Spleen (tissue), 11 donors: Measurements from ENCODE around the gene SLC17A5. TPM values are rescaled to one million over a fixed set of nuclear protein-coding genes. Genes with fewer than 3 reads are reported as not detected.
A peak's percentile ranks its signal among the peaks of the same experiment; 100 is the strongest.
"Not testable (repeated sequence)": the region's sequence is repeated elsewhere in the genome, so short reads cannot be mapped to it uniquely, and the experiment has no call there.

ENCODE experiments used
- DNase-seq: peaks from one replicate; pipeline ENCODE4 v3.0.0-alpha.2; 2020
- H3K27ac ChIP-seq, 8 donors: fragments of 200-600 bp; sonication (generic) in 7 of 8; 1 replicate in 4 of 8; 2 replicates in 4 of 8; pipeline versions ENCODE4 v1.5.0 to v1.8.0; 2016 to 2021; ENCODE audit warnings: inconsistent platforms in 4 of 8, mild to moderate bottlenecking in 4 of 8, moderate library complexity in 1 of 8
- H3K27me3 ChIP-seq, 7 donors: fragments of 200-600 bp; sonication (generic) in 6 of 7; replicated peaks in 1 of 7; 1 replicate in 4 of 7; 2 replicates in 3 of 7; pipeline versions ENCODE4 v1.5.0 to v1.8.0; 2016 to 2021; ENCODE audit warnings: inconsistent platforms in 3 of 7, mild to moderate bottlenecking in 1 of 7
- H3K36me3 ChIP-seq, 6 donors: fragments of 200-600 bp; sonication (generic) in 5 of 6; 1 replicate in 4 of 6; 2 replicates in 2 of 6; pipeline versions ENCODE4 v1.5.0 to v1.8.0; 2016 to 2021; ENCODE audit warnings: inconsistent platforms in 2 of 6
- H3K4me1 ChIP-seq, 6 donors: fragments of 200-600 bp; sonication (generic) in 5 of 6; 1 replicate in 3 of 6; 2 replicates in 3 of 6; pipeline versions ENCODE4 v1.5.0 to v1.8.0; 2016 to 2021; ENCODE audit warnings: inconsistent platforms in 3 of 6
- H3K4me3 ChIP-seq, 8 donors: fragments of 200-600 bp; sonication (generic) in 7 of 8; 1 replicate in 4 of 8; 2 replicates in 4 of 8; pipeline versions ENCODE4 v1.5.0 to v1.8.0; 2016 to 2021; ENCODE audit warnings: inconsistent platforms in 4 of 8, mild to moderate bottlenecking in 4 of 8, moderate library complexity in 2 of 8
- H3K9me3 ChIP-seq, 8 donors: fragments of 200-600 bp; sonication (generic) in 7 of 8; 1 replicate in 4 of 8; 2 replicates in 4 of 8; pipeline versions ENCODE4 v1.5.0 to v1.8.0; 2016 to 2021; ENCODE audit warnings: inconsistent platforms in 4 of 8
- CTCF ChIP-seq, 11 experiments: fragments of 200-600 bp in 7 of 11; fragments of 450-650 bp in 4 of 11; sonication (generic) in 4 of 11; IDR thresholded peaks in 8 of 11; conservative IDR thresholded peaks in 3 of 11; 1 replicate in 7 of 11; 2 replicates in 4 of 11; pipeline versions ENCODE4 v1.4.0 to v1.8.0; 2016 to 2021; ENCODE audit warnings: antibody characterized with exemption in 11 of 11, inconsistent platforms in 4 of 11, mild to moderate bottlenecking in 1 of 11
- POLR2A ChIP-seq, 3 donors: fragments of 450-650 bp; IDR thresholded peaks; one replicate each; pipeline ENCODE4 v1.5.1; 2017; ENCODE audit warnings: antibody characterized with exemption in 3 of 3, mild to moderate bottlenecking in 1 of 3
- POLR2AphosphoS5 ChIP-seq, 3 donors: sonication (generic); formaldehyde crosslinking; IDR thresholded peaks; one replicate each; pipeline ENCODE4 v1.5.1; 2017; ENCODE audit warnings: antibody characterized with exemption in 3 of 3
- WGBS, 5 donors: extraction: QIAGEN DNeasy Blood & Tissue Kit in 3 of 5; methylation state at CpG; one replicate each; pipeline versions ENCODE4 v1.1.5 to v1.1.7; 2013 to 2018; 5-methylcytosine and 5-hydroxymethylcytosine counted together
- intact Hi-C: fragments of 100-400 bp; cut with DNase I; formaldehyde crosslinking; loops from one replicate; pipeline ENCODE4 v1.15.0; 2023; ENCODE audit warnings: low total_unique reads
- polyA plus RNA-seq, 3 donors: library from polyadenylated mRNA; stranded (reverse); fragments of 200-250 nt; gene quantifications; one replicate each; pipeline ENCODE4 v1.2.1, GENCODE V29; 2013
- total RNA-seq, 7 donors: library from RNA; depleted of rRNA in 3 of 7; stranded (reverse); fragments of >200 nt in 3 of 7; fragmentation: NEBNext Ultra II Directional in 4 of 7; extraction: Animal tissue kit (Norgen Biotek cat#: 25700) in 4 of 7; gene quantifications; one replicate each; pipeline versions ENCODE4 v1.1.0 to v1.2.1, GENCODE V29; 2016 to 2021
- donor health status: healthy with polysubstance abuse.
- donor health status: DM: no; HTN: no; CAD: no; lungs with moderate emphysema.
- donor health status: DM: no; HTN: no; CAD: no.
- donor health status: Bipolar disorder and iron deficiency.
- donor health status: healthy.
- donor health status: DM: no; HTN: no; CAD: no.
- donor health status: DM: yes; HTN: yes; CAD: no.

SLC17A5 gene
- total and polyA plus RNA-seq, 10 donors, result 1.1 to 22.8 (median 11.9) TPM

DNA sequence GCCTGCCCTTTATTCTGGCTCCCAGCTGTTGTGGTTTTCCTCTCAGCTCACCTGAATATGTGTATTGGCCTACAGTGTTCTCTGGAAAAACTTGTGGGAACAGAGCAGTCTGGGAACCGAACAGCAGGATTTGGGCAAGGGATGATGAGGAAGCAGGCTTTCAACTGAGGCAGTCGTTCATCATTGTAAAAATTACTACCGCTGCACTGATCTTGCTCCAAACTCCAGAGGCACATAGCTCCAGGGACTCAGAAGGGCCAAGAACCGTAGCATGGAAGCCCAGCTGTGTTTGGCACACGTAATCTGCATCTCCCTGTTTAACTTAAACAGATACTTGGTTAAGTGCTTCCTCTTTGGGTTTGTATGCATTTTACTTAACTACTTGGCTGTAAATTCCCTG, 84.7 kb downstream of the SLC17A5 start:
- Histone ChIP-seq H3K4me3 (no peak overlapping the region), H3K36me3 (no peaks in the 10 kb centered on the region), H3K27me3 (no peaks in the 10 kb centered on the region), H3K4me1 (peaks cover 0 to 14% (median 0%) of the 10 kb centered on the region in 6 donors), H3K27ac (no peak overlapping the region), H3K9me3 (no peaks in the 10 kb centered on the region)
- no peak for DNase-seq
- TF ChIP-seq POLR2AphosphoS5 (IDR thresholded peaks at IDR 0.05) (no peak), POLR2A (IDR thresholded peaks at IDR 0.05) (no peak), CTCF (IDR thresholded peaks at IDR 0.05 in 8 of 11, conservative IDR thresholded peaks at IDR 0.05 in 3 of 11) (no peak)
- 78 to 90% (median 83%) methylated on average over 5 of the region's 5 CpGs for WGBS, 5 donors
- intact Hi-C loops, result no loop called here

DNA sequence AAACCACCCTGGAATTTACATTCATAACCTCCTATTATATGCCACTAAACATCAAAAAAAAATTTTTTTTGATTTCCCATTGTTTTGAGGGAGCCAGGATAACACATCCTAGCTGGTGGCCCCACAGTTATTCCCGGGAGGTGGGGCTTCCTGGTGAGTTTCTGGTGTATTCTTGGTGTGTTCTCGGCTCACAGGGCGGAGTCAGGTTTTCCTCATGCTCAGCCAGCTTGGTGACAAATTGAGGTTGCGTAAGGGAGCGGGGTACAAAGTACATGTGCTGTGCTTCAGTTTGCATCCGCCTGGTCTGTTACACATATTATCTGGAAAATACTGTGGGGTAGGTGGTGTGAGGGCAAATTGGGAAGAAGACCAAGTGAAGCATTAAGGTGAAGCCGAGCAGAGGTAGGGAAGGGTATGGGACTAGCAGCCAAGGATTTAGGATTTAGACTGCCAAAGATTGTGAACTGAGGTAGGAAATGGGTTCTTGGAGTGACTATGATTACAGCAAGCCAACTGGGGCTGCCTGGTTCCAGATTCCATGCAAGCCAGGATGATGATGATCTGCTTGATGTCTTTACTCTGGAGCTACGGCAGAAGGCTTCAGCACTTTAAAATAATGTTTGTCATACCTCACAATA, 86.7 kb downstream of the SLC17A5 start:
- no peak for DNase-seq
- 66 to 89% (median 77%) methylated on average over 8 of the region's 8 CpGs for WGBS, 5 donors
- H3K27ac ChIP-seq, result peak overlapping the region in 3 of 8 donors; percentile 23 to 57 (median 35)
- intact Hi-C loops, result no loop called here
- no peaks in the 10 kb centered on the region for H3K36me3 ChIP-seq
- H3K4me1 ChIP-seq, result peaks cover 0 to 14% (median 0%) of the 10 kb centered on the region in 6 donors
- H3K27me3 ChIP-seq, result no peaks in the 10 kb centered on the region
- no peaks in the 10 kb centered on the region for H3K9me3 ChIP-seq
- no peak overlapping the region for H3K4me3 ChIP-seq
- TF ChIP-seq POLR2AphosphoS5 (IDR thresholded peaks at IDR 0.05), result no peak
- no peak for TF ChIP-seq POLR2A (IDR thresholded peaks at IDR 0.05)
- no peak for TF ChIP-seq CTCF (IDR thresholded peaks at IDR 0.05 in 8 of 11, conservative IDR thresholded peaks at IDR 0.05 in 3 of 11)

GRCh38 chr6:73566486-73566871, 87.3 kb downstream of the SLC17A5 start:
- H3K9me3 ChIP-seq, H3K4me3 ChIP-seq, H3K27me3 ChIP-seq, DNase-seq, H3K36me3 ChIP-seq, intact Hi-C loops: not testable (repeated sequence)
- Histone ChIP-seq H3K27ac (peak overlapping the region in 1 of 8 donors; percentile 57), H3K4me1 (peaks cover 0 to 14% (median 0%) of the 10 kb centered on the region in 6 donors)
- WGBS, 5 donors, result 87 to 98% (median 95%) methylated on average over 2 of the region's 2 CpGs

DNA sequence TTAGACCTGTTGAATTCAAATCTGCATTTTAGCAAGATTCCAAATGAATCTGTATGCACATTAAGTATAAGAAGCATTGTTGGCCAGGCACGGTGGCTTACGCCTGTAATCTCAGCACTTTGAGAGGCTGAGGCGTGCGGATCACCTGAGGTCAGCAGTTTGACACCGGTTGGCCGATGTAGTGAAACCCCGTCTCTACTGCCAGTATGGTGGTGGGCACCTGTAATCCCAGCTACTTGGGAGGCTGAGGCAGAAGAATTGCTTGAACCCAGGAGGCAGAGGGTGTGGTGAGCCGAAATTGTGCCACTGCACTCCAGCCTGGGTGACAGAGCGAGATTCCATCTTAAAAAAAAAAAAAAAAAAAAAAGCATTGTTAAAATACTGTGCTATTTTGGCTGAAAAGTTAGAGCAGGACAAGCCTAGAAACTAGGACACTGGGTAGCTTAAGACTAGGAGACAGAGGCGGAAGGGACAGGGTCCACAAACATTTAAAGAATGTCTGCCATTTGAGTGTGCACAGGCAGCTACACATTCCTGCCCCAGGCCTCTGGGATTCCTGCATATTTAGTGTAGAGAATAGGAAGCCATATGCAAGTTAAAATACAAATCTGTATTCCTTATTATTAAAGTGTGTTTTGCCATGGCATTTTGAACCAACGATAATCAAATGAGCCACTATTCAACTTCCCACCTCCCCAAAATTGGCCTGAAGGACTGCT, 87.9 kb downstream of the SLC17A5 start:
- TF ChIP-seq POLR2AphosphoS5 (IDR thresholded peaks at IDR 0.05) (no peak), POLR2A (IDR thresholded peaks at IDR 0.05) (no peak), CTCF (IDR thresholded peaks at IDR 0.05 in 8 of 11, conservative IDR thresholded peaks at IDR 0.05 in 3 of 11) (no peak)
- no peak overlapping the region for H3K27ac ChIP-seq
- WGBS, 5 donors, result 87 to 95% (median 94%) methylated on average over 11 of the region's 11 CpGs
- H3K9me3 ChIP-seq, result no peaks in the 10 kb centered on the region
- DNase-seq, result no peak
- H3K4me3 ChIP-seq, result no peak overlapping the region
- H3K4me1 ChIP-seq, result peaks cover 0 to 14% (median 0%) of the 10 kb centered on the region in 6 donors
- intact Hi-C loops, result no loop called here
- no peaks in the 10 kb centered on the region for H3K27me3 ChIP-seq
- H3K36me3 ChIP-seq, result no peaks in the 10 kb centered on the region
